IPS-18a (cell line): ENCODE data around the gene SAFB.

Experiments
- H3K27ac ChIP-seq: one replicate; pipeline ENCODE4 v1.5.1; 2013; ENCODE audit warnings: low read length
- H3K27me3 ChIP-seq: one replicate; pipeline ENCODE4 v1.6.1; 2013; ENCODE audit warnings: mild to moderate bottlenecking, low read length; ENCODE audit not compliant: control insufficient read depth, insufficient read depth
- H3K36me3 ChIP-seq: one replicate; pipeline ENCODE4 v1.6.1; 2013; ENCODE audit warnings: low read depth, low read length; ENCODE audit not compliant: control insufficient read depth
- H3K4me1 ChIP-seq: one replicate; pipeline ENCODE4 v1.6.1; 2013; ENCODE audit warnings: low read depth, low read length; ENCODE audit not compliant: control insufficient read depth
- H3K4me3 ChIP-seq: one replicate; pipeline ENCODE4 v1.5.1; 2013; ENCODE audit warnings: low read length
- H3K9ac ChIP-seq: one replicate; pipeline ENCODE4 v1.6.1; 2013; ENCODE audit warnings: mild to moderate bottlenecking, low read length, moderate library complexity
- H3K9me3 ChIP-seq: one replicate; pipeline ENCODE4 v1.6.1; 2013; ENCODE audit warnings: low read depth, low read length; ENCODE audit not compliant: control insufficient read depth

SAFB gene

GRCh38 chr19:5632657-5633056 lies 9.8 kb downstream of the SAFB start:
- H3K27ac ChIP-seq: no peak overlapping the region
- peaks cover 35% of the 10 kb centered on the region for H3K36me3 ChIP-seq
- H3K4me1 ChIP-seq: no peaks in the 10 kb centered on the region

GRCh38 chr19:5635427-5635826 lies 12.5 kb downstream of the SAFB start:
- no peaks in the 10 kb centered on the region for H3K9me3 ChIP-seq
- peaks cover 11% of the 10 kb centered on the region for H3K36me3 ChIP-seq
- H3K4me3 ChIP-seq: no peak overlapping the region
- no peak overlapping the region for H3K9ac ChIP-seq
- H3K27me3 ChIP-seq: no peaks in the 10 kb centered on the region
- H3K4me1 ChIP-seq: no peaks in the 10 kb centered on the region
- H3K27ac ChIP-seq: no peak overlapping the region

More at GRCh38 chr19:5632657-5633056, 9.8 kb downstream of the SAFB start:
- Histone ChIP-seq H3K4me3 (no peak overlapping the region), H3K27me3 (no peaks in the 10 kb centered on the region), H3K9me3 (no peaks in the 10 kb centered on the region), H3K9ac (no peak overlapping the region)

- H3K4me1 ChIP-seq: no peaks in the 10 kb centered on the region
- no peak overlapping the region for H3K27ac ChIP-seq
- peaks cover 19% of the 10 kb centered on the region for H3K36me3 ChIP-seq
- H3K4me3 ChIP-seq: no peak overlapping the region
- no peaks in the 10 kb centered on the region for H3K27me3 ChIP-seq
- H3K9me3 ChIP-seq: no peaks in the 10 kb centered on the region
- H3K9ac ChIP-seq: no peak overlapping the region
These were observed 15.1 kb downstream of the SAFB start for GRCh38 chr19:5637971-5638370.

- no peak overlapping the region for H3K9ac ChIP-seq
- H3K27ac ChIP-seq: no peak overlapping the region
- no peaks in the 10 kb centered on the region for H3K4me1 ChIP-seq
- H3K9me3 ChIP-seq: no peaks in the 10 kb centered on the region
- H3K4me3 ChIP-seq: no peak overlapping the region
- no peaks in the 10 kb centered on the region for H3K27me3 ChIP-seq
- peaks cover 49% of the 10 kb centered on the region for H3K36me3 ChIP-seq
These were observed 18.3 kb downstream of the SAFB start for GRCh38 chr19:5641171-5641570.

- no peaks in the 10 kb centered on the region for H3K27me3 ChIP-seq
- H3K4me3 ChIP-seq: no peak overlapping the region
- no peaks in the 10 kb centered on the region for H3K4me1 ChIP-seq
- H3K36me3 ChIP-seq: peaks cover 60% of the 10 kb centered on the region
- no peak overlapping the region for H3K27ac ChIP-seq
- H3K9ac ChIP-seq: no peak overlapping the region
- H3K9me3 ChIP-seq: no peaks in the 10 kb centered on the region
These were observed 19.3 kb downstream of the SAFB start for GRCh38 chr19:5642204-5642603.

- H3K27ac ChIP-seq: no peak overlapping the region
- peaks cover 68% of the 10 kb centered on the region for H3K36me3 ChIP-seq
- no peaks in the 10 kb centered on the region for H3K4me1 ChIP-seq
- H3K9ac ChIP-seq: no peak overlapping the region
- no peaks in the 10 kb centered on the region for H3K27me3 ChIP-seq
- no peak overlapping the region for H3K4me3 ChIP-seq
- H3K9me3 ChIP-seq: no peaks in the 10 kb centered on the region
These were observed 20.2 kb downstream of the SAFB start for GRCh38 chr19:5643060-5643459.

DNA sequence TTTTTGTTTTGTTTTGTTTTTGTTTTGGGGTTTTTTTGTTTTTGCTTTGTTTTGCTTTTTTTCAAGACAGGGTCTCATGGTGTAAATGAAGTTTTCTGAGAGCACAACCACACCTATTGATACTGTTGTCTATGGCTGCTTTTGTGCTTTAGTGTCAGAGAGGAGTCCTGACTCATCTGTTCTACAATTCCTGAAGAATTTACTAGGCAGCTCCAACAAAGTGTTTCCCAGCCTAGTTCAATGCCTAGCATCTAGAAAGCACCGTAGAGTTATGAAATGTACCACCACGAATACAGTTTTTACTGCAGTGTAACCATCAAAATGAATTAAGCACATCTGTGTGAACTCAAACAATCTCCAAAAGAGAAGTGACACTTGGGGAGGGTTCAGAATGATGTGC lies 21.2 kb downstream of the SAFB start:
- Histone ChIP-seq H3K27me3 (no peaks in the 10 kb centered on the region), H3K36me3 (peaks cover 74% of the 10 kb centered on the region), H3K9ac (no peak overlapping the region), H3K9me3 (no peaks in the 10 kb centered on the region), H3K27ac (no peak overlapping the region), H3K4me1 (no peaks in the 10 kb centered on the region), H3K4me3 (no peak overlapping the region)

DNA sequence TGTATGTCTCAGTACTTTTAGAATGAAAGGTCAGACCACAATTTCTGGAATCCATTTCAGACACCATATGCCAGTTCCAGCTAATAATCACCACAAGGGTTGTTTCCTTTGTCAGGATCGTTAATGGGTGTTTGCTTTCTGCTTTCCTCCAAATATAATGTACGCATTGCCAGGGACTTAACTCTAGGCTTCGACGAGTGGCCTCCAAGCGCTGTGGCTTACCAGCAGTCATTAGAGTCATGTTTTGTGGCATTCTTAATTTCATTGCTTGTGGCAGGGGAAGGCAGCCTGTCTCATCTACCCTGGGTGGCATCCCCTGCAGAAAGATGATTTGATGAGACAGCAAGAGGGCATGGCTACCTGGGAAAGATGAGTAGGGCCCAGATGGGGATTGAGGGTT lies 22.5 kb downstream of the SAFB start:
- Histone ChIP-seq H3K4me1 (no peaks in the 10 kb centered on the region), H3K9ac (no peak overlapping the region), H3K9me3 (no peaks in the 10 kb centered on the region), H3K27me3 (no peaks in the 10 kb centered on the region), H3K36me3 (peaks cover 84% of the 10 kb centered on the region), H3K27ac (no peak overlapping the region), H3K4me3 (no peak overlapping the region)

- Histone ChIP-seq H3K36me3 (peaks cover 91% of the 10 kb centered on the region), H3K9ac (no peak overlapping the region), H3K4me1 (no peaks in the 10 kb centered on the region), H3K9me3 (no peaks in the 10 kb centered on the region), H3K4me3 (no peak overlapping the region), H3K27me3 (no peaks in the 10 kb centered on the region), H3K27ac (no peak overlapping the region)
These were observed 23.8 kb downstream of the SAFB start for GRCh38 chr19:5646703-5647102.

DNA sequence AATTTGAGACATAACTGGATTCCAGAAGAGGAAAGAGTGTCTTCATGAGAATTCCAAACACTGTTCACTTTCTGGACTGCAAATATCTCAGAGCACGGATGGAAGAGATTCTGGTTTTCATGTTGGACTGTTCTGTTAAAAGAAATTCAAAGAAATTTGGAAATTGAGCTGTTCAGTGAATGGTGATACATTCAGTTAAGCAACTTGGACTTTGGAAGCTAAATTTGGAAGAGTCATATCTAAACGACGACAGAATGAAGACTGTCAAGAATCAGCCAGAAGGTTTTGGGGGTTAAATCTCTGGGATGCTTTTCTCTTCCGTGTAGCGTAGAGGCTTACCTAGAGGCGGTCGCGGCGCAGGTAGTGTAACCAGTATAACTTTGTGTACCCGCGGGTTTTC lies 25.6 kb downstream of the SAFB start:
- H3K9ac ChIP-seq: no peak overlapping the region
- H3K4me1 ChIP-seq: no peaks in the 10 kb centered on the region
- no peak overlapping the region for H3K27ac ChIP-seq
- H3K36me3 ChIP-seq: peaks cover 92% of the 10 kb centered on the region
- no peak overlapping the region for H3K4me3 ChIP-seq
- no peaks in the 10 kb centered on the region for H3K9me3 ChIP-seq
- H3K27me3 ChIP-seq: no peaks in the 10 kb centered on the region

DNA sequence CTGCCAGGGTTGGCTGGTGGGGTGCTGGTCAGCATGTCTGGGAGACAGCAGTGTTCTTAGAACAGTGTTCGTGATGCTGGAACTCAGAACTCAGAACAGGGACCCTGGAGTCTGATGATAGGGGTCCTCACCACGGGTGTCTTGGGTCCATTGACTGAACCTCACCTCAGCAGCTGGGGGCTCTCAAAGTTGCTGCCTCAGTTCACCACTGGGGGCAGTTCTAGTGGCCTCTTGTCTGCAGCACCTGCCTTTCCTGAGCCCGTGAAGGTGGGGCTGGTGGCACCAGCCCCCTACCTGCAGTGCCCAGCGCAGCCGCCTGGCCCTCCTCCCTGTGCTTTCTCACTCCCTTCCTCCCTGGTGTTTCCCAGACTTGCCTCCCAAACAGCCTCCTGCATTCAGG lies 28.5 kb downstream of the SAFB start:
- H3K36me3 ChIP-seq: peaks cover 89% of the 10 kb centered on the region
- no peaks in the 10 kb centered on the region for H3K27me3 ChIP-seq
- H3K27ac ChIP-seq: no peak overlapping the region
- no peaks in the 10 kb centered on the region for H3K4me1 ChIP-seq
- no peak overlapping the region for H3K4me3 ChIP-seq
- H3K9ac ChIP-seq: no peak overlapping the region
- H3K9me3 ChIP-seq: no peaks in the 10 kb centered on the region

DNA sequence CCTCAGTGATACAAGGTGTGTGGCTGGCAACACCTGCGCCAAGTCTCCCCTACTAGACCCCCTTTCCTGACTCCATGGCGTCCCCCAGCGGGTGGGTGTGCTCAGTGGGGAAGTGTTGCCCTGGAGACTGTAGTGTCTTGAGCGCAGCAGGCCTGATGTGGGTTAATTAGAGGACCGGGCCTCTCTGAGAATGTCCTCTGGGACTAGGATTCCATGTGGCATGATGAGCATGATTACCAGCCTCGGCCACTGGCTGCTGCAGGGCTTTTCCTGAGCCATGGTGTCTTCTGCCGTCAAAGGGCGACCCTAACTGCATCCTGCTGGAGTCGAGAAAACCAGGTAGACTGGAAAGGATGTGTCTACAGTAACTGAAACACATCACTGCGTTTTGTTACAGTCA lies 29.4 kb downstream of the SAFB start:
- Histone ChIP-seq H3K36me3 (peaks cover 86% of the 10 kb centered on the region), H3K4me1 (no peaks in the 10 kb centered on the region), H3K4me3 (no peak overlapping the region), H3K9ac (no peak overlapping the region), H3K27ac (no peak overlapping the region), H3K9me3 (no peaks in the 10 kb centered on the region), H3K27me3 (no peaks in the 10 kb centered on the region)
